Right atrium auricular region (tissue), 2 donors: ENCODE results near the gene PLA2G5. TPM values are rescaled to one million over a fixed set of nuclear protein-coding genes. Genes with fewer than 3 reads are reported as not detected.

Experiments used
- DNase-seq: peaks from one replicate; pipeline ENCODE4 v3.0.0-alpha.2; 2019; ENCODE audit warnings: low spot score
- H3K27ac ChIP-seq, 2 donors: fragments of 200-600 bp; sonication (generic); 1 replicate in 1 of 2; 2 replicates in 1 of 2; pipeline ENCODE4 v1.5.1; 2016 to 2019
- H3K27me3 ChIP-seq, 2 donors: fragments of 200-600 bp; sonication (generic); one replicate each; pipeline versions ENCODE4 v1.5.1 to v1.6.0; 2017 to 2019
- H3K36me3 ChIP-seq: fragments of 200-600 bp; sonication (generic); one replicate; pipeline ENCODE4 v1.5.1; 2016
- H3K4me1 ChIP-seq, 2 donors: fragments of 200-600 bp; sonication (generic); one replicate each; pipeline versions ENCODE4 v1.5.1 to v1.6.0; 2017 to 2019
- H3K4me3 ChIP-seq, 2 donors: fragments of 200-600 bp; sonication (generic); 1 replicate in 1 of 2; 2 replicates in 1 of 2; pipeline ENCODE4 v1.5.1; 2017 to 2019; ENCODE audit warnings: mild to moderate bottlenecking in 1 of 2, moderate library complexity in 1 of 2
- H3K9me3 ChIP-seq, 2 donors: fragments of 200-600 bp; sonication (generic); one replicate each; pipeline ENCODE4 v1.5.1; 2019
- total RNA-seq, 2 donors: library from RNA; depleted of rRNA; stranded (reverse); fragments of >200 nt; gene quantifications; one replicate each; pipeline ENCODE4 v1.1.0, GENCODE V29; 2016
- TF ChIP-seq, protein P1 (sequence below), 2 donors: fragments of 200-600 bp; sonication (generic); IDR thresholded peaks; one replicate each; pipeline ENCODE4 v1.5.1; 2019; ENCODE audit warnings: antibody characterized with exemption in 2 of 2

PLA2G5 gene
- total RNA-seq, 2 donors from 2014 or later: 115 to 149 TPM

DNA sequence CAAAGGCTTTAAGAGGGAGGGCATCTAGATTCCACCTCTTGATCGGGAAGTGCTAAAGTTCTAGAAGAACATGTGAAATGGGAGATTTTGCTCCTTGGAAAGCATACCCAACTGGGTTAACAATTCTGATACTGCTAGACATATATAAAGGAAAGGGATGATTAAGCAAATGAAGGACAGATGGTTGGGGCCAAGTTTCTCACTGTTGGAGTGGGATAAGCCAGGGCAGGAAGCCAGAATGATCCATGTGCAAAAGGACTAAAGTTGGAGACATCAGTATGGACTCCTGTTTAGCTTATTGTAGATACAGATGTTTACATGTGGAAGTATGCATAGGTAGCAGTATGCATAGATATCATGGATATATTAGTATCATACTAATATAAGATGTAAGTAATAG is 16.8 kb downstream of the PLA2G5 start:
- Histone ChIP-seq H3K4me1 (peaks cover 0 to 49% of the 10 kb centered on the region in 2 donors), H3K9me3 (no peaks in the 10 kb centered on the region), H3K27ac (no peak overlapping the region), H3K36me3 (peaks cover 72% of the 10 kb centered on the region), H3K27me3 (no peaks in the 10 kb centered on the region), H3K4me3 (no peak overlapping the region)
- TF ChIP-seq, protein P1, sequence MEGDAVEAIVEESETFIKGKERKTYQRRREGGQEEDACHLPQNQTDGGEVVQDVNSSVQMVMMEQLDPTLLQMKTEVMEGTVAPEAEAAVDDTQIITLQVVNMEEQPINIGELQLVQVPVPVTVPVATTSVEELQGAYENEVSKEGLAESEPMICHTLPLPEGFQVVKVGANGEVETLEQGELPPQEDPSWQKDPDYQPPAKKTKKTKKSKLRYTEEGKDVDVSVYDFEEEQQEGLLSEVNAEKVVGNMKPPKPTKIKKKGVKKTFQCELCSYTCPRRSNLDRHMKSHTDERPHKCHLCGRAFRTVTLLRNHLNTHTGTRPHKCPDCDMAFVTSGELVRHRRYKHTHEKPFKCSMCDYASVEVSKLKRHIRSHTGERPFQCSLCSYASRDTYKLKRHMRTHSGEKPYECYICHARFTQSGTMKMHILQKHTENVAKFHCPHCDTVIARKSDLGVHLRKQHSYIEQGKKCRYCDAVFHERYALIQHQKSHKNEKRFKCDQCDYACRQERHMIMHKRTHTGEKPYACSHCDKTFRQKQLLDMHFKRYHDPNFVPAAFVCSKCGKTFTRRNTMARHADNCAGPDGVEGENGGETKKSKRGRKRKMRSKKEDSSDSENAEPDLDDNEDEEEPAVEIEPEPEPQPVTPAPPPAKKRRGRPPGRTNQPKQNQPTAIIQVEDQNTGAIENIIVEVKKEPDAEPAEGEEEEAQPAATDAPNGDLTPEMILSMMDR (IDR thresholded peaks at IDR 0.05): no peak
- no peak for DNase-seq

DNA sequence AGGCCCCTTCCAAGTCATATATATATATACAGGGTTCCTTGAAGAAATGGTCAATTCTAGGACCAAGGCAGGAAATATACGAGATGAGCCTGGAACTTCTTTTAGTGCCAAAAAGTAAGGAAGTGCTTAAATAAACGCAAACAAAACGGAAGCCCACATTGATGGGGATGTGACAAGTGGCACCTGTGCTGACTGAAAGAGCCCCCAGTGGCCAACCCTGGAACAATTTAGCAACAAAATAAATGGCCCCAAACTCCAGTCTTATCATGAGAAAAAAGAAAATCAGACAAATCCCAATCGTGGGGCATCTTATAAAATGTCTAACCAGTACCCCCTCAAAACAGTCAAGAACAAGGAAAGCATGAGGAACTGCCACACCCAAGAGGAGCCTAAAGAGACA is 17.7 kb downstream of the PLA2G5 start:
- H3K9me3 ChIP-seq: no peaks in the 10 kb centered on the region
- no peak overlapping the region for H3K4me3 ChIP-seq
- no peak overlapping the region for H3K27ac ChIP-seq
- no peaks in the 10 kb centered on the region for H3K27me3 ChIP-seq
- H3K4me1 ChIP-seq: peaks cover 0 to 40% of the 10 kb centered on the region in 2 donors
- TF ChIP-seq, protein P1 (IDR thresholded peaks at IDR 0.05): peak in 1 of 2 donors; percentile 26
- H3K36me3 ChIP-seq: peaks cover 68% of the 10 kb centered on the region
- DNase-seq: no peak

DNA sequence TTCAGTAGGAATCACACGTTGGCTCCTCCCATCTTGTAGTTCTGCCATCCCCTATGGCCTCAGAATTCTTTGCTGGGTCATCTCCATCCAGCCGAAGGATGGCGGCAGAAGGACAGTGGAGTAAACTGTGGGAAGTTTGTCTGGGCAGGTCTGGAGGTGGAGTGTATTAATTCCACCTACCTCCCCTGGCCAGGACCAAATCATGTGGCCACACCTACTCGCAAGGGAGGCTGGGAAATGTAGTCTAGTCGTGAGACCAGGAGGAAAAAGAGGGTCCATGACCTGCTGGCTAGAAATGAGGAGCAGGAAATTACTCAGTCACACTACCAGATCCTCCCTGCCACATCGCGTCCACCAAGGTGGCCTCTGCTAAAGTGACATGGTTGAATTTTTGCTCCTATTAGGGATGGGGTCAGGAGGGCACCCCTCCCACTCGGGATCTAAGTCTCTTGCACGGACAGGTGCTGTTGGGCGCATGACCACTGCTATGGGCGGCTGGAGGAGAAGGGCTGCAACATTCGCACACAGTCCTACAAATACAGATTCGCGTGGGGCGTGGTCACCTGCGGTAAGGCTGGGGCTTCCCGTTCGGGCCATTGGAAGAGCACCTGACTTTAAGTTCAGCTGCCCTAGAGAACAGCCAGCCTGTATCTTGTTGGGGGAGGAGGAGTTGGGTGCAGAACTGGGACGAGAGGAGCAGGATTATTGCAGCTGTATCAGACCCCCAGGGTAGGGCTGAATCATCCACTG is 19.5 kb downstream of the PLA2G5 start:
- H3K36me3 ChIP-seq: peaks cover 64% of the 10 kb centered on the region

DNA sequence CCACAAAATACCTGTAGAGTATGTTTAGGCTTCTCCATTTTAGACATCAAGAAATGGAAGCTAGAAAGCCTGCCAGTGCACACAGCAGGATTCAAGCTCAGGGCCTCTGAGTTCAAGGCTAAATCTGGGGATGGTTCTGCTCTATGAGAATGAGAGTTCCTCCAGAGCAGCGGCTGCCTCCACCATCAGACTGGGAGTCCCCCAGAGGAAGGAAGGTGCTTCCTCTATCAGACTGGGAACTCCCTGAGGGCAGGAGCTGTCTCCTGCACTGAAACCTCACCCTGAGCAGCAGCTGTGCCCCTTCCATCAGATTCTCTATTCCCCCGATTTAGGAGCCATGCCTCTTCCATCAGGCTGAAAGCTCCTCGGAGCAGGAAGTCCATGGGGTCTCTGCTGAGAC is 20.1 kb downstream of the PLA2G5 start:
- Histone ChIP-seq H3K27me3 (no peaks in the 10 kb centered on the region), H3K36me3 (peaks cover 58% of the 10 kb centered on the region), H3K9me3 (no peaks in the 10 kb centered on the region), H3K27ac (no peak overlapping the region), H3K4me3 (no peak overlapping the region), H3K4me1 (peaks cover 0 to 32% of the 10 kb centered on the region in 2 donors)
- no peak for DNase-seq
- TF ChIP-seq, protein P1 (IDR thresholded peaks at IDR 0.05): no peak

More for the DNA sequence above, 19.5 kb downstream of the PLA2G5 start:
- Histone ChIP-seq H3K4me1 (peaks cover 0 to 35% of the 10 kb centered on the region in 2 donors), H3K27me3 (no peaks in the 10 kb centered on the region), H3K9me3 (no peaks in the 10 kb centered on the region), H3K4me3 (no peak overlapping the region), H3K27ac (no peak overlapping the region)
- DNase-seq: no peak
- TF ChIP-seq, protein P1 (IDR thresholded peaks at IDR 0.05): no peak

DNA sequence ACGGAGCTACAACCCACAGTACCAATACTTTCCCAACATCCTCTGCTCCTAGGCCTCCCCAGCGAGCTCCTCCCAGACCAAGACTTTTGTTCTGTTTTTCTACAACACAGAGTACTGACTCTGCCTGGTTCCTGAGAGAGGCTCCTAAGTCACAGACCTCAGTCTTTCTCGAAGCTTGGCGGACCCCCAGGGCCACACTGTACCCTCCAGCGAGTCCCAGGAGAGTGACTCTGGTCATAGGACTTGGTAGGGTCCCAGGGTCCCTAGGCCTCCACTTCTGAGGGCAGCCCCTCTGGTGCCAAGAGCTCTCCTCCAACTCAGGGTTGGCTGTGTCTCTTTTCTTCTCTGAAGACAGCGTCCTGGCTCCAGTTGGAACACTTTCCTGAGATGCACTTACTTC is 20.6 kb downstream of the PLA2G5 start:
- H3K9me3 ChIP-seq: no peaks in the 10 kb centered on the region
- peak overlapping the region in 1 of 2 donors; percentile 33 for H3K27ac ChIP-seq
- no peaks in the 10 kb centered on the region for H3K27me3 ChIP-seq
- TF ChIP-seq, protein P1 (IDR thresholded peaks at IDR 0.05): no peak
- no peak for DNase-seq
- peaks cover 0 to 29% of the 10 kb centered on the region in 2 donors for H3K4me1 ChIP-seq
- peaks cover 53% of the 10 kb centered on the region for H3K36me3 ChIP-seq
- no peak overlapping the region for H3K4me3 ChIP-seq
